Measurements from ENCODE around the gene NARS2.

DNA sequence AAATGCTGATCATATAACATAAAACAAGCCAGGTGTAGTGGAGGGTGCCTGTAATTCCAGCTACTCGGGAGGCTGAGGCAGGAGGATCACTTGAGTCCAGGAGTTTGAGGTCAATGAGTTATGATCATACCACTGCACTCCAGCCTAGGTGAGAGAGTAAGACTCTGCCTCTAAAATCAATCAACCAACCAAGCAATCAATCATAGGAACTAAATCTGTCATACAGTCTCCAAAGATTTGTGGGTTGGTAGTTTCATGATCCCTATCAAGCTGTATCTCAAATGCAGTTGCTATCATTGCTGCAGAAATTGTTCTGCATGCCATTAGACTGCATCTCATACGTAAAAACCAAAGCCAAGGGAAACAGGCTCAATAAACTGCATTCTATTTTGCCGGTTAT is 33.1 kb downstream of the NARS2 start:
- TF ChIP-seq, protein P1, sequence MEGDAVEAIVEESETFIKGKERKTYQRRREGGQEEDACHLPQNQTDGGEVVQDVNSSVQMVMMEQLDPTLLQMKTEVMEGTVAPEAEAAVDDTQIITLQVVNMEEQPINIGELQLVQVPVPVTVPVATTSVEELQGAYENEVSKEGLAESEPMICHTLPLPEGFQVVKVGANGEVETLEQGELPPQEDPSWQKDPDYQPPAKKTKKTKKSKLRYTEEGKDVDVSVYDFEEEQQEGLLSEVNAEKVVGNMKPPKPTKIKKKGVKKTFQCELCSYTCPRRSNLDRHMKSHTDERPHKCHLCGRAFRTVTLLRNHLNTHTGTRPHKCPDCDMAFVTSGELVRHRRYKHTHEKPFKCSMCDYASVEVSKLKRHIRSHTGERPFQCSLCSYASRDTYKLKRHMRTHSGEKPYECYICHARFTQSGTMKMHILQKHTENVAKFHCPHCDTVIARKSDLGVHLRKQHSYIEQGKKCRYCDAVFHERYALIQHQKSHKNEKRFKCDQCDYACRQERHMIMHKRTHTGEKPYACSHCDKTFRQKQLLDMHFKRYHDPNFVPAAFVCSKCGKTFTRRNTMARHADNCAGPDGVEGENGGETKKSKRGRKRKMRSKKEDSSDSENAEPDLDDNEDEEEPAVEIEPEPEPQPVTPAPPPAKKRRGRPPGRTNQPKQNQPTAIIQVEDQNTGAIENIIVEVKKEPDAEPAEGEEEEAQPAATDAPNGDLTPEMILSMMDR (IDR thresholded peaks at IDR 0.05), result no peak
- TF ChIP-seq POLR2A (IDR thresholded peaks at IDR 0.05), result no peak
- no peak for TF ChIP-seq POLR2AphosphoS5 (IDR thresholded peaks at IDR 0.05)

Data from breast epithelium (tissue), 3 donors.